HG03565 (cell line): ENCODE measurements around the gene AFG1L.
"Not testable (repeated sequence)": the region's sequence is repeated elsewhere in the genome, so short reads cannot be mapped to it uniquely, and the experiment has no call there.

Experiments
- ATAC-seq: cut with Tn5 transposase; IDR thresholded peaks from one replicate; pipeline ENCODE4 v1.9.1; 2021; ENCODE audit warnings: mild to moderate bottlenecking, moderate library complexity; ENCODE audit not compliant: unreplicated experiment

AFG1L gene

GRCh38 chr6:108348655-108349349 is 53.9 kb downstream of the AFG1L start:
- peak; percentile 92 for ATAC-seq

GRCh38 chr6:108350528-108350927 is 55.7 kb downstream of the AFG1L start:
- ATAC-seq = no peak

- ATAC-seq = no peak
Measured at GRCh38 chr6:108353853-108354252, 59.0 kb downstream of the AFG1L start.

- ATAC-seq = no peak
Measured at GRCh38 chr6:108355120-108355519, 60.3 kb downstream of the AFG1L start.

- no peak for ATAC-seq
Measured at GRCh38 chr6:108355890-108356289, 61.0 kb downstream of the AFG1L start.

- no peak for ATAC-seq
Measured at GRCh38 chr6:108359901-108360882, 65.3 kb downstream of the AFG1L start.

DNA sequence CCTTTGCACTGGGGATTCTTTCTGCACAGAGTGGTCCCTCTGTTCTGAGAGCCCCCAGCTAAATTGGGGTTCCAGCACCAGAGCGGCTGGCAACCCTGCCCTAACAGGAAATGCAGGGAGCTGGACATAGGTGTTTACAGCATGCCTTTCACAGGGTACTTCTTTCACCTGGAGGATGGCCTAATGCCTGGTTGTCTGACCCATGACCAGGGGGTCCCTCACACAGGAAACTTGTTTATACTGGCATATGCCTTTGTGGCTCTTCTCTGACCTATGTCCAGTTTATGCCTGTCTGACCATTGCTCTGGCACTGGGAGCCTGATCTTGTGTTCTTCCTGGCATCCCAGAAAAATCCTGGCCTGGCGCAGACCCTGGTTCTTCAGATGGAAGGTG is 66.1 kb downstream of the AFG1L start:
- no peak for ATAC-seq

GRCh38 chr6:108361312-108361932 is 66.6 kb downstream of the AFG1L start:
- no peak for ATAC-seq

GRCh38 chr6:108362455-108362854 is 67.6 kb downstream of the AFG1L start:
- ATAC-seq = no peak

DNA sequence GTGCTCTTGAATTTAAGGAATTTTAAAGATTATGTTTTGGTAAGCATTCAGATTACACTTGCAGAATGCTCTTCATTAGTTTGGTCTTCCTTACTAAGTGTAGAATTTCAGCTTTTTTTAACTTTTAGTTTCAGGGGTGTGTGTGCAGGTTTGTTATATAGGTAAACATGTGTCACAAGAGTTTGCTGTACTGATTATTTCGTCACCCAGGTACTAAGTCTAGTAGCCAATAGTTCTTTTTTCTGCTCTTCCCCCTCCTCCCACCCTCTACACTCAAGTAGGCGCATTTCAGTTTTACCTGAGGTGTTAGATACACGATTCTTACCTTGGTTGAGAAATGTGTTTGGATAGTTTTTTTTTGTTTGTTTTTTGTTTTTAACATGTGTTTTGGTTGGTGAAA is 68.3 kb downstream of the AFG1L start:
- no peak for ATAC-seq

- no peak for ATAC-seq
Measured at GRCh38 chr6:108363889-108364313, 69.0 kb downstream of the AFG1L start.

GRCh38 chr6:108364470-108364869 is 69.6 kb downstream of the AFG1L start:
- no peak for ATAC-seq

- no peak for ATAC-seq
Measured at GRCh38 chr6:108365478-108365877, 70.6 kb downstream of the AFG1L start.

DNA sequence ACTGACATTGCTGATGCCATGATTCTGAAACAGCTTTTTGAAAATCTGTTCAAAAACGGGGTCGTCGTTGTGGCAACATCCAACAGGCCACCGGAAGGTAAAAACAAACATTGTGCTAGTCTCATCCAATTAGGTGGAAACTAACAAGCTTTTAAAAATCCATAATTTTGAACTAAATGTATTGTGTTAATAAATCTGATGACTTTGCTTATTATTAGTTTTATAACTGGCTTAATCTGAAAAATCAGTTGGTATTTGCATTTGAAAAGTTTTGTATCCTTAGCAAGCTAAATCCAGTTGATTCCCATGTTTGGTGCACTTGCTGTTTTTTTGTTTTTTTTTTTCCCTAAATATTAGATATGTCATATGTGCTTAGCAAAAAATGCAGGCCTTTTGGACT is 71.4 kb downstream of the AFG1L start:
- ATAC-seq = no peak

- no peak for ATAC-seq
Measured at GRCh38 chr6:108368431-108369030, 73.7 kb downstream of the AFG1L start.

GRCh38 chr6:108380876-108381275 is 86.0 kb downstream of the AFG1L start:
- no peak for ATAC-seq

GRCh38 chr6:108383981-108384380 is 89.1 kb downstream of the AFG1L start:
- no peak for ATAC-seq

- ATAC-seq = not testable (repeated sequence)
Measured at GRCh38 chr6:108389190-108389589, 94.3 kb downstream of the AFG1L start.

DNA sequence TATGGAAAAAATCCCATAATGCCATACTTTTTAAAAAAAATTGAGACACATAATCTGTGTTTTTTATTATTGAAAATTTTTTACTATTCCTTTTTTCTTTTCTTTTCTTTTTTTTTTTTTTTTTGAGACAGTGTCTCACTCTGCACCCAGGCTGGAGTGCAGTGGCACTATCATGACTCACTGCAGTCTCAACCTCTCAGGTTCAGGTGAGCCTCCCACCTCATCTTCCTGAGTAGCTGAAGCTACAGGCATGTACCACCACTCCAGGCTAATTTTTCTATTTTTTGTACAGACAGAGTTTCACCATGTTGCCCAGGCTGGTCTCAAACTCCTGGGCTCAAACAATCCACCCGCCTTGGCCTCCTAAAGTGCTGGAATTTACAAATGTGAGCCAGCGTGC is 100.4 kb downstream of the AFG1L start:
- ATAC-seq = no peak

DNA sequence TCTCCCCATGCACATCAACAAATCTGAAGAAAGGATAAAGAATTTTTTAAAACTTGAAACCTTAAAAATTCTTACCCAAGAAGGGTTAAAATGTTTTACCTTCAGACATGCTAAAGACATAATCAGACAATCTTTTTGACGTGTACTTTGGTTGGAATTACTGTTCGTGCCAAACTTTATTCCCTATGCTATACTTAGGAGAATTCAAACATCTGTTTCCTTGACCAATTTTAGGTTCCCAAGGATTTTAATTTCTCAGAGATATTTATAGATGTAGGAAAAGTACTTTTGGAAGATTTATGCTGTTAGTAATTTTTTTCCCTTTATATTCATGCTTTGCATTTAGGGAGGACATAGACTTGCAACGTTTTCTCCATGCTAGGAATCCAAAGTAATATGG is 108.4 kb downstream of the AFG1L start:
- ATAC-seq = no peak

- ATAC-seq = no peak
Measured at GRCh38 chr6:108406943-108407342, 112.1 kb downstream of the AFG1L start.
